Fibroblast of lung (primary cell): ENCODE measurements around the gene LTB. TPM values are rescaled to one million over a fixed set of nuclear protein-coding genes. Genes with fewer than 3 reads are reported as not detected.

Experiments
- DNase-seq, 2 donors: peaks; one replicate each; pipeline versions ENCODE4 v3.0.0 to v3.0.0-alpha.2; 2010; ENCODE audit warnings: low read depth in 2 of 2
- H2AFZ ChIP-seq: 2 replicates; pipeline ENCODE4 v1.5.1; 2012; ENCODE audit warnings: low read length, control low read depth, inconsistent platforms
- H3K27ac ChIP-seq: 2 replicates; pipeline ENCODE4 v1.5.1; 2011; ENCODE audit warnings: low read length, control low read depth; ENCODE audit not compliant: insufficient read depth
- H3K27me3 ChIP-seq: 2 replicates; pipeline ENCODE4 v1.5.1; 2011; ENCODE audit warnings: mild to moderate bottlenecking, low read length; ENCODE audit not compliant: control insufficient read depth, insufficient read depth
- H3K36me3 ChIP-seq: 2 replicates; pipeline ENCODE4 v1.5.1; 2011; ENCODE audit warnings: low read length; ENCODE audit not compliant: control insufficient read depth, insufficient read depth
- H3K4me1 ChIP-seq: 2 replicates; pipeline ENCODE4 v1.5.1; 2011; ENCODE audit warnings: low read length; ENCODE audit not compliant: control insufficient read depth, insufficient read depth; ENCODE audit errors: extremely low read depth
- H3K4me2 ChIP-seq: 2 replicates; pipeline ENCODE4 v1.5.1; 2011; ENCODE audit warnings: low read length, control low read depth; ENCODE audit not compliant: insufficient read depth; ENCODE audit errors: extremely low read depth
- H3K4me3 ChIP-seq, 4 experiments: fragments of 200-600 bp in 1 of 4; sonication (generic) in 1 of 4; replicated peaks in 1 of 4; 2 replicates each; pipeline ENCODE4 v1.5.1; 2011 to 2016; ENCODE audit warnings: low read length in 4 of 4, low read depth in 3 of 4, mild to moderate bottlenecking in 3 of 4, control low read depth in 2 of 4, inconsistent platforms in 1 of 4, mixed read lengths in 1 of 4; ENCODE audit not compliant: insufficient read depth in 1 of 4; ENCODE audit errors: control extremely low read depth in 1 of 4
- H3K79me2 ChIP-seq: 2 replicates; pipeline ENCODE4 v1.5.1; 2012; ENCODE audit warnings: mild to moderate bottlenecking, low read length, inconsistent platforms; ENCODE audit not compliant: control insufficient read depth, insufficient read depth
- H3K9ac ChIP-seq: 2 replicates; pipeline ENCODE4 v1.5.1; 2011; ENCODE audit warnings: mild to moderate bottlenecking, low read length, control low read depth; ENCODE audit not compliant: insufficient read depth
- H3K9me3 ChIP-seq: 2 replicates; pipeline ENCODE4 v1.5.1; 2012; ENCODE audit warnings: low read depth, low read length; ENCODE audit not compliant: control insufficient read depth, insufficient read depth
- H4K20me1 ChIP-seq: 2 replicates; pipeline ENCODE4 v1.5.1; 2011; ENCODE audit warnings: low read length; ENCODE audit not compliant: control insufficient read depth, insufficient read depth; ENCODE audit errors: extremely low read depth
- EZH2 ChIP-seq: IDR thresholded peaks from 2 replicates; pipeline ENCODE4 v1.5.1; 2012; ENCODE audit warnings: low read length, control low read depth, mild to moderate bottlenecking; ENCODE audit errors: missing control alignments
- polyA plus RNA-seq, 2 donors: library from polyadenylated mRNA; depleted of rRNA in 1 of 2; stranded (reverse) in 1 of 2; unstranded in 1 of 2; fragments of >200 nt; gene quantifications; 2 replicates each; pipeline ENCODE4 v1.2.1, GENCODE V29; 2011 to 2012; ENCODE audit warnings: missing spikeins in 1 of 2
- total RNA-seq: library from RNA; depleted of rRNA; stranded (reverse); fragments of >200 nt; gene quantifications from 2 replicates; pipeline ENCODE4 v1.2.1, GENCODE V29; 2014
- TF ChIP-seq, protein P1 (sequence below), 2 donors: IDR thresholded peaks in 1 of 2; conservative IDR thresholded peaks in 1 of 2; 1 replicate in 1 of 2; 2 replicates in 1 of 2; pipeline ENCODE4 v1.5.1; 2011 to 2012; ENCODE audit warnings: low read length in 2 of 2, control low read depth in 1 of 2, inconsistent platforms in 1 of 2, low read depth in 1 of 2, mild to moderate bottlenecking in 1 of 2

Gene LTB
- total and polyA plus RNA-seq, 2 donors (not counting 1 experiment from before 2014, with no cell fraction given), result not detected

- no peaks in the 10 kb centered on the region for H3K27me3 ChIP-seq
- peak overlapping the region; percentile 27 for H3K27ac ChIP-seq
- peaks cover 6% of the 10 kb centered on the region for H3K36me3 ChIP-seq
- DNase-seq, result peak in 1 of 2 donors; percentile 29
- H3K9me3 ChIP-seq, result no peaks in the 10 kb centered on the region
- no peak for TF ChIP-seq EZH2
- TF ChIP-seq, protein P1, sequence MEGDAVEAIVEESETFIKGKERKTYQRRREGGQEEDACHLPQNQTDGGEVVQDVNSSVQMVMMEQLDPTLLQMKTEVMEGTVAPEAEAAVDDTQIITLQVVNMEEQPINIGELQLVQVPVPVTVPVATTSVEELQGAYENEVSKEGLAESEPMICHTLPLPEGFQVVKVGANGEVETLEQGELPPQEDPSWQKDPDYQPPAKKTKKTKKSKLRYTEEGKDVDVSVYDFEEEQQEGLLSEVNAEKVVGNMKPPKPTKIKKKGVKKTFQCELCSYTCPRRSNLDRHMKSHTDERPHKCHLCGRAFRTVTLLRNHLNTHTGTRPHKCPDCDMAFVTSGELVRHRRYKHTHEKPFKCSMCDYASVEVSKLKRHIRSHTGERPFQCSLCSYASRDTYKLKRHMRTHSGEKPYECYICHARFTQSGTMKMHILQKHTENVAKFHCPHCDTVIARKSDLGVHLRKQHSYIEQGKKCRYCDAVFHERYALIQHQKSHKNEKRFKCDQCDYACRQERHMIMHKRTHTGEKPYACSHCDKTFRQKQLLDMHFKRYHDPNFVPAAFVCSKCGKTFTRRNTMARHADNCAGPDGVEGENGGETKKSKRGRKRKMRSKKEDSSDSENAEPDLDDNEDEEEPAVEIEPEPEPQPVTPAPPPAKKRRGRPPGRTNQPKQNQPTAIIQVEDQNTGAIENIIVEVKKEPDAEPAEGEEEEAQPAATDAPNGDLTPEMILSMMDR (conservative IDR thresholded peaks at IDR 0.05 in 1 of 2, IDR thresholded peaks at IDR 0.05 in 1 of 2; ENCODE audit: low read depth in 1 of 2, low read length in 2 of 2), result no peak
- no peaks in the 10 kb centered on the region for H4K20me1 ChIP-seq
- no peak overlapping the region for H2AFZ ChIP-seq
- no peak overlapping the region for H3K4me3 ChIP-seq
- H3K4me1 ChIP-seq, result peaks cover 11% of the 10 kb centered on the region
- H3K79me2 ChIP-seq, result no peaks in the 10 kb centered on the region
- H3K4me2 ChIP-seq, result no peak overlapping the region
- no peak overlapping the region for H3K9ac ChIP-seq
Measured at GRCh38 chr6:31558631-31559500, 23.4 kb downstream of the LTB start.

- no peak overlapping the region for H3K9ac ChIP-seq
- no peaks in the 10 kb centered on the region for H3K27me3 ChIP-seq
- no peak overlapping the region for H3K4me3 ChIP-seq
- no peak for DNase-seq
- no peaks in the 10 kb centered on the region for H4K20me1 ChIP-seq
- no peak for TF ChIP-seq EZH2
- TF ChIP-seq, protein P1 (conservative IDR thresholded peaks at IDR 0.05 in 1 of 2, IDR thresholded peaks at IDR 0.05 in 1 of 2; ENCODE audit: low read depth in 1 of 2, low read length in 2 of 2), result no peak
- H3K79me2 ChIP-seq, result no peaks in the 10 kb centered on the region
- H3K9me3 ChIP-seq, result no peaks in the 10 kb centered on the region
- H3K36me3 ChIP-seq, result peaks cover 6% of the 10 kb centered on the region
- H3K4me1 ChIP-seq, result peaks cover 11% of the 10 kb centered on the region
- no peak overlapping the region for H2AFZ ChIP-seq
- no peak overlapping the region for H3K27ac ChIP-seq
- H3K4me2 ChIP-seq, result no peak overlapping the region
Measured at GRCh38 chr6:31558318-31558625, 24.0 kb downstream of the LTB start.

DNA sequence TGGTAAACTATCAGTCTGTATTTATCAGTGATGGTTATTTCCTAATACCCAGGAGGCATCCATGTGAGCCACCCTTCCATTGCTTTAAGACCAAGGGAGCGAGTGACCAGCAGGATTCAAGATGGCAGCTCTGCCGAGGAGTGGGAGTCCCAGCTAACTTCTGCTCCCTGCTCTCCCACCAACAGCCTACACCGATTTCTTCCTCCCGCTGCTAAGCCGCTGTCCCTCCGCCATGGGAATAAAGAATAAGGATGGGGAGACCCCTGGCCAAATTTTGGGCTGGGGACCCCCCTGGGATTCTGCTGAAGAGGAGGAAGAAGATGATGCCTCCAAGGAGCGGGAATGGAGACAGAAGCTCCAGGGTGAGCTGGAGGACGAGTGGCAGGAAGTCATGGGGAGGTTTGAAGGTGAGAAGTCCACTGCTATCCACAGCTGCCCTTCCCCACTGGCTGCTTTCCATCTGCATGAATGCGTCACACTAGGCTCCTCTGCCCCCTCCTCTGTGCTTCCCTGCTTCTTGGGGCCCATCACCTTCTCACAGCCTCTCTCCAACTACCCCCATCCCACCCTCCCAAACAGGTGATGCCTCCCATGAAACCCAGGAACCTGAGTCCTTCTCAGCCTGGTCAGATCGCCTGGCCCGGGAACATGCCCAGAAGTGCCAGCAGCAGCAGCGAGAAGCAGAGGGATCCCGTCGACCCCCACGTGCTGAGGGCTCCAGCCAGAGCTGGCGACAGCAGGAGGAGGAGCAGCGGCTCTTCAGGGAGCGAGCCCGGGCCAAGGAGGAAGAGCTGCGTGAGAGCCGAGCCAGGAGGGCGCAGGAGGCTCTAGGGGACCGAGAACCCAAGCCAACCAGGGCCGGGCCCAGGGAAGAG is 24.5 kb downstream of the LTB start:
- TF ChIP-seq EZH2, result no peak
- TF ChIP-seq, protein P1 (conservative IDR thresholded peaks at IDR 0.05 in 1 of 2, IDR thresholded peaks at IDR 0.05 in 1 of 2; ENCODE audit: low read depth in 1 of 2, low read length in 2 of 2), result no peak

More for the DNA sequence above, 24.5 kb downstream of the LTB start:
- H3K36me3 ChIP-seq, result peaks cover 6% of the 10 kb centered on the region
- DNase-seq, result no peak
- H4K20me1 ChIP-seq, result no peaks in the 10 kb centered on the region
- H3K9ac ChIP-seq, result no peak overlapping the region
- peaks cover 11% of the 10 kb centered on the region for H3K4me1 ChIP-seq
- no peak overlapping the region for H3K27ac ChIP-seq
- H3K4me2 ChIP-seq, result no peak overlapping the region
- H3K27me3 ChIP-seq, result no peaks in the 10 kb centered on the region
- H2AFZ ChIP-seq, result no peak overlapping the region
- H3K79me2 ChIP-seq, result no peaks in the 10 kb centered on the region
- H3K4me3 ChIP-seq, result no peak overlapping the region
- H3K9me3 ChIP-seq, result no peaks in the 10 kb centered on the region
